GM23338 (cell line): Measurements from ENCODE around the gene EFHC2. TPM values are rescaled to one million over a fixed set of nuclear protein-coding genes. Genes with fewer than 3 reads are reported as not detected.

Experiments
- ATAC-seq: fragments of 200-7000 bp; cut with Tn5 transposase; 3 replicates; pipeline ENCODE4 v1.9.1; 2020
- DNase-seq: peaks from one replicate; pipeline ENCODE4 v3.0.0-alpha.2; 2015; ENCODE audit warnings: low spot score
- H2AFZ ChIP-seq: fragments of 200-600 bp; sonication (generic); 2 replicates; pipeline ENCODE4 v1.8.0; 2016; ENCODE audit warnings: antibody characterized with exemption, mild to moderate bottlenecking, moderate library complexity
- H3F3A ChIP-seq: fragments of 200-600 bp; sonication (generic); replicated peaks from 2 replicates; pipeline ENCODE4 v1.8.0; 2017; ENCODE audit warnings: antibody characterized with exemption, mixed run types, low read depth
- H3K27ac ChIP-seq: fragments of 200-600 bp; sonication (generic); 2 replicates; pipeline ENCODE4 v1.6.1; 2016; ENCODE audit warnings: low read depth
- H3K27me3 ChIP-seq: fragments of 200-600 bp; sonication (generic); 2 replicates; pipeline ENCODE4 v1.8.0; 2016; ENCODE audit warnings: mild to moderate bottlenecking, mixed run types, moderate library complexity; ENCODE audit not compliant: insufficient read depth
- H3K36me3 ChIP-seq: fragments of 200-600 bp; sonication (generic); 2 replicates; pipeline ENCODE4 v1.8.0; 2016; ENCODE audit warnings: mild to moderate bottlenecking; ENCODE audit not compliant: insufficient read depth
- H3K4me1 ChIP-seq: fragments of 200-600 bp; sonication (generic); 2 replicates; pipeline ENCODE4 v1.8.0; 2016; ENCODE audit warnings: mild to moderate bottlenecking, moderate library complexity; ENCODE audit not compliant: insufficient read depth
- H3K4me2 ChIP-seq: fragments of 200-600 bp; sonication (generic); 2 replicates; pipeline ENCODE4 v1.7.1; 2017; ENCODE audit warnings: mixed run types
- H3K4me3 ChIP-seq: fragments of 200-600 bp; sonication (generic); 2 replicates; pipeline ENCODE4 v1.6.1; 2016; ENCODE audit warnings: mixed run types
- H3K79me2 ChIP-seq: fragments of 200-600 bp; sonication (generic); replicated peaks from 2 replicates; pipeline ENCODE4 v1.8.0; 2017; ENCODE audit warnings: mild to moderate bottlenecking; ENCODE audit not compliant: insufficient read depth
- H3K9me2 ChIP-seq: fragments of 200-600 bp; sonication (generic); 2 replicates; pipeline ENCODE4 v1.8.0; 2017; ENCODE audit not compliant: insufficient read depth
- H4K20me1 ChIP-seq: fragments of 200-600 bp; sonication (generic); replicated peaks from 2 replicates; pipeline ENCODE4 v1.8.0; 2017; ENCODE audit warnings: mild to moderate bottlenecking; ENCODE audit not compliant: insufficient read depth
- H3K27ac Mint-ChIP-seq: 2 replicates; pipeline ENCODE4 v1.8.0; 2020; ENCODE audit warnings: inconsistent platforms, mild to moderate bottlenecking, moderate library complexity, mixed read lengths
- H3K27me3 Mint-ChIP-seq: 3 replicates; pipeline ENCODE4 v1.8.0; 2022; ENCODE audit warnings: low read depth, mild to moderate bottlenecking, moderate library complexity, mixed read lengths, inconsistent platforms; ENCODE audit not compliant: insufficient read depth, poor library complexity
- H3K36me3 Mint-ChIP-seq: 3 replicates; pipeline ENCODE4 v1.8.0; 2021; ENCODE audit warnings: low read depth, mild to moderate bottlenecking, inconsistent platforms, moderate library complexity, mixed read lengths
- H3K4me1 Mint-ChIP-seq: 3 replicates; pipeline ENCODE4 v1.8.0; 2020; ENCODE audit warnings: mild to moderate bottlenecking, inconsistent platforms, mixed read lengths
- H3K4me3 Mint-ChIP-seq: 3 replicates; pipeline ENCODE4 v1.8.0; 2021; ENCODE audit warnings: moderate library complexity, mild to moderate bottlenecking, inconsistent platforms, mixed read lengths
- H3K9me3 Mint-ChIP-seq: 3 replicates; pipeline ENCODE4 v1.8.0; 2020; ENCODE audit warnings: moderate library complexity, mild to moderate bottlenecking, inconsistent platforms, mixed read lengths
- CREB1 ChIP-seq: fragments of 250-450 bp; sonication (Bioruptor Pico); IDR thresholded peaks from 2 replicates; pipeline ENCODE4 v1.5.0; 2020; ENCODE audit warnings: low read depth, mild to moderate bottlenecking, moderate library complexity
- EZH2phosphoT487 ChIP-seq: fragments of 200-600 bp; sonication (generic); IDR thresholded peaks from one replicate; pipeline ENCODE4 v1.8.1; 2018; ENCODE audit warnings: antibody characterized with exemption; ENCODE audit not compliant: unreplicated experiment
- JUNB ChIP-seq: IDR thresholded peaks from one replicate; pipeline ENCODE4 v1.6.1; 2016; ENCODE audit warnings: antibody characterized with exemption; ENCODE audit not compliant: unreplicated experiment
- NANOG ChIP-seq: IDR thresholded peaks from 2 replicates; pipeline ENCODE4 v1.6.1; 2016; ENCODE audit warnings: antibody characterized with exemption, borderline replicate concordance
- REST ChIP-seq: IDR thresholded peaks from one replicate; pipeline ENCODE4 v1.6.1; 2018; ENCODE audit warnings: antibody characterized with exemption; ENCODE audit not compliant: unreplicated experiment
- STAT1 ChIP-seq: IDR thresholded peaks from one replicate; pipeline ENCODE4 v1.6.1; 2016; ENCODE audit warnings: antibody characterized with exemption; ENCODE audit not compliant: unreplicated experiment
- ZNF114 ChIP-seq: fragments of 250-450 bp; sonication (Bioruptor Pico); IDR thresholded peaks from 2 replicates; pipeline ENCODE4 v1.5.0; 2020; ENCODE audit warnings: mild to moderate bottlenecking, moderate library complexity
- ZNF331 ChIP-seq: fragments of 250-450 bp; sonication (Bioruptor Pico); IDR thresholded peaks from 2 replicates; pipeline ENCODE4 v1.5.0; 2020; ENCODE audit warnings: low read depth, mild to moderate bottlenecking, moderate library complexity
- polyA plus RNA-seq: library from polyadenylated mRNA; unstranded; fragments of >200 nt; fragmentation: Nextera tagmentation; extraction: Ambion mirVana; gene quantifications from 2 replicates; pipeline ENCODE4 v1.2.1, GENCODE V29; 2016
- total RNA-seq: library from RNA; depleted of rRNA; stranded (reverse); fragments of >200 nt; shearing (Covaris generic); gene quantifications from 2 replicates; pipeline ENCODE4 v1.2.3, GENCODE V29; 2014
- TF ChIP-seq, protein P1 (sequence below), 2 experiments: fragments of 200-600 bp in 1 of 2; sonication (generic) in 1 of 2; conservative IDR thresholded peaks; 2 replicates each; pipeline versions ENCODE4 v1.5.1 to v1.6.1; 2016 to 2017; ENCODE audit warnings: antibody characterized with exemption in 2 of 2, low read depth in 2 of 2, mild to moderate bottlenecking in 2 of 2, moderate library complexity in 1 of 2
- TF ChIP-seq, protein P2 (sequence below): IDR thresholded peaks from 2 replicates; pipeline ENCODE4 v1.6.1; 2016; ENCODE audit warnings: antibody characterized with exemption

Gene EFHC2
- total and polyA plus RNA-seq, 2 experiments from 2014 or later = 3.1 to 3.2 TPM

GRCh38 chrX:44147130-44147529 is 196.3 kb downstream of the EFHC2 start (continued):
- no peak for TF ChIP-seq JUNB
- TF ChIP-seq REST = no peak
- TF ChIP-seq CREB1 = no peak
- TF ChIP-seq EZH2phosphoT487 = no peak
- no peak for TF ChIP-seq ZNF331 (CRISPR knock-in tag)
- TF ChIP-seq, protein P1, sequence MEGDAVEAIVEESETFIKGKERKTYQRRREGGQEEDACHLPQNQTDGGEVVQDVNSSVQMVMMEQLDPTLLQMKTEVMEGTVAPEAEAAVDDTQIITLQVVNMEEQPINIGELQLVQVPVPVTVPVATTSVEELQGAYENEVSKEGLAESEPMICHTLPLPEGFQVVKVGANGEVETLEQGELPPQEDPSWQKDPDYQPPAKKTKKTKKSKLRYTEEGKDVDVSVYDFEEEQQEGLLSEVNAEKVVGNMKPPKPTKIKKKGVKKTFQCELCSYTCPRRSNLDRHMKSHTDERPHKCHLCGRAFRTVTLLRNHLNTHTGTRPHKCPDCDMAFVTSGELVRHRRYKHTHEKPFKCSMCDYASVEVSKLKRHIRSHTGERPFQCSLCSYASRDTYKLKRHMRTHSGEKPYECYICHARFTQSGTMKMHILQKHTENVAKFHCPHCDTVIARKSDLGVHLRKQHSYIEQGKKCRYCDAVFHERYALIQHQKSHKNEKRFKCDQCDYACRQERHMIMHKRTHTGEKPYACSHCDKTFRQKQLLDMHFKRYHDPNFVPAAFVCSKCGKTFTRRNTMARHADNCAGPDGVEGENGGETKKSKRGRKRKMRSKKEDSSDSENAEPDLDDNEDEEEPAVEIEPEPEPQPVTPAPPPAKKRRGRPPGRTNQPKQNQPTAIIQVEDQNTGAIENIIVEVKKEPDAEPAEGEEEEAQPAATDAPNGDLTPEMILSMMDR (conservative IDR thresholded peaks at IDR 0.05; ENCODE audit: low read depth in 2 of 2) = no peak

- Mint-ChIP-seq H3K4me3 (no peak overlapping the region), H3K36me3 (peaks cover under 1% of the 10 kb centered on the region; the same call in 1 of the 3 replicates), H3K4me1 (peaks cover 41% of the 10 kb centered on the region), H3K27me3 (no peaks in the 10 kb centered on the region), H3K9me3 (0 out of 3 replicates have a peak, but pooled peaks cover 3% of the 10 kb centered on the region), H3K27ac (peak overlapping the region; percentile 66)
- H3K4me2 ChIP-seq = peak overlapping the region; percentile 71
- ATAC-seq = peak; percentile 57
- H2AFZ ChIP-seq = peak overlapping the region; percentile 69; the same call in 1 of the 2 replicates
- H4K20me1 ChIP-seq = no peaks in the 10 kb centered on the region
- no peaks in the 10 kb centered on the region for H3K79me2 ChIP-seq
- 0 out of 2 replicates have a peak, but pooled peaks cover 4% of the 10 kb centered on the region for H3F3A ChIP-seq
- peaks cover 5% of the 10 kb centered on the region; the same call in 1 of the 2 replicates for H3K9me2 ChIP-seq
- no peaks in the 10 kb centered on the region for H3K27me3 ChIP-seq
- no peaks in the 10 kb centered on the region for H3K36me3 ChIP-seq
- DNase-seq = peak; percentile 6
- H3K27ac ChIP-seq = peak overlapping the region; percentile 90
- peak overlapping the region; percentile 35; the same call in 1 of the 2 replicates for H3K4me3 ChIP-seq
- H3K4me1 ChIP-seq = peaks cover 39% of the 10 kb centered on the region
- no peak for TF ChIP-seq ZNF114 (CRISPR knock-in tag)
- no peak for TF ChIP-seq STAT1
- TF ChIP-seq, protein P2, sequence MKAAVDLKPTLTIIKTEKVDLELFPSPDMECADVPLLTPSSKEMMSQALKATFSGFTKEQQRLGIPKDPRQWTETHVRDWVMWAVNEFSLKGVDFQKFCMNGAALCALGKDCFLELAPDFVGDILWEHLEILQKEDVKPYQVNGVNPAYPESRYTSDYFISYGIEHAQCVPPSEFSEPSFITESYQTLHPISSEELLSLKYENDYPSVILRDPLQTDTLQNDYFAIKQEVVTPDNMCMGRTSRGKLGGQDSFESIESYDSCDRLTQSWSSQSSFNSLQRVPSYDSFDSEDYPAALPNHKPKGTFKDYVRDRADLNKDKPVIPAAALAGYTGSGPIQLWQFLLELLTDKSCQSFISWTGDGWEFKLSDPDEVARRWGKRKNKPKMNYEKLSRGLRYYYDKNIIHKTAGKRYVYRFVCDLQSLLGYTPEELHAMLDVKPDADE = no peak
- TF ChIP-seq REST = no peak
- TF ChIP-seq NANOG = peak; percentile 65
Observed at GRCh38 chrX:44144177-44144945, 199.1 kb downstream of the EFHC2 start.
